Measurements from ENCODE around the gene ESRRG. TPM values are rescaled to one million over a fixed set of nuclear protein-coding genes. Genes with fewer than 3 reads are reported as not detected.
A peak's percentile ranks its signal among the peaks of the same experiment; 100 is the strongest.
"Not testable (repeated sequence)": the region's sequence is repeated elsewhere in the genome, so short reads cannot be mapped to it uniquely, and the experiment has no call there.

The ESRRG gene
- total and polyA plus RNA-seq, 12 donors, result 1.2 to 18.0 (median 7.4) TPM

- intact Hi-C loops (cut with DNase I), result no loop called here
Observed at GRCh38 chr1:216535059-216535458, 188.2 kb downstream of the ESRRG start.

GRCh38 chr1:216533776-216534175 is 189.5 kb downstream of the ESRRG start:
- no peak for DNase-seq
- intact Hi-C loops (cut with DNase I), result no loop called here

More at GRCh38 chr1:216535059-216535458, 188.2 kb downstream of the ESRRG start:
- Histone ChIP-seq H3K9me3 (replicated peaks in 1 of 3) (no peaks in the 10 kb centered on the region), H3K4me3 (no peak overlapping the region), H3K36me3 (replicated peaks in 1 of 2) (no peaks in the 10 kb centered on the region), H3K27ac (no peak overlapping the region), H3K27me3 (no peaks in the 10 kb centered on the region), H3K4me1 (replicated peaks in 1 of 2) (no peaks in the 10 kb centered on the region)
- no peak for DNase-seq
- 30 to 50% (median 45%) methylated on average over 1 of the region's 1 CpG for WGBS, 4 donors
- TF ChIP-seq CTCF (IDR thresholded peaks at IDR 0.05), result no peak
- TF ChIP-seq POLR2A (IDR thresholded peaks at IDR 0.05), result no peak

GRCh38 chr1:216532251-216532798 is 190.9 kb downstream of the ESRRG start:
- Histone ChIP-seq H3K36me3 (replicated peaks in 1 of 2) (no peaks in the 10 kb centered on the region), H3K27me3 (no peaks in the 10 kb centered on the region), H3K9me3 (replicated peaks in 1 of 3) (no peaks in the 10 kb centered on the region), H3K4me3 (no peak overlapping the region), H3K27ac (peak overlapping the region in 1 of 5 donors; percentile 51), H3K4me1 (replicated peaks in 1 of 2) (no peaks in the 10 kb centered on the region)
- TF ChIP-seq CTCF (IDR thresholded peaks at IDR 0.05) (no peak), POLR2A (IDR thresholded peaks at IDR 0.05) (no peak)
- intact Hi-C loops (cut with DNase I), result no loop called here
- DNase-seq, result no peak
- WGBS, 4 donors, result 95 to 98% (median 95%) methylated on average over 9 of the region's 9 CpGs

More at GRCh38 chr1:216533776-216534175, 189.5 kb downstream of the ESRRG start:
- Histone ChIP-seq H3K4me3 (no peak overlapping the region), H3K36me3 (replicated peaks in 1 of 2) (no peaks in the 10 kb centered on the region), H3K9me3 (replicated peaks in 1 of 3) (no peaks in the 10 kb centered on the region), H3K27ac (no peak overlapping the region), H3K27me3 (no peaks in the 10 kb centered on the region), H3K4me1 (replicated peaks in 1 of 2) (no peaks in the 10 kb centered on the region)
- WGBS, 4 donors, result 80 to 90% (median 85%) methylated on average over 4 of the region's 4 CpGs
- TF ChIP-seq CTCF (IDR thresholded peaks at IDR 0.05) (no peak), POLR2A (IDR thresholded peaks at IDR 0.05) (no peak)

- Histone ChIP-seq H3K27me3 (no peaks in the 10 kb centered on the region), H3K4me1 (replicated peaks in 1 of 2) (no peaks in the 10 kb centered on the region), H3K27ac (peak overlapping the region in 3 of 5 donors; percentile 51 to 82 (median 56)), H3K36me3 (replicated peaks in 1 of 2) (no peaks in the 10 kb centered on the region), H3K4me3 (peak overlapping the region; percentile 5 to 70 (median 29)), H3K9me3 (replicated peaks in 1 of 3) (no peaks in the 10 kb centered on the region)
- 17 to 27% (median 22%) methylated on average over 12 of the region's 12 CpGs for WGBS, 4 donors
- intact Hi-C loops (cut with DNase I), result no loop called here
- peak; percentile 18 to 55 (median 32) for DNase-seq
- TF ChIP-seq POLR2A (IDR thresholded peaks at IDR 0.05), result no peak
- no peak for TF ChIP-seq CTCF (IDR thresholded peaks at IDR 0.05)
Observed at GRCh38 chr1:216531263-216532239, 191.7 kb downstream of the ESRRG start.

GRCh38 chr1:216529851-216530250 is 193.4 kb downstream of the ESRRG start:
- H3K36me3 ChIP-seq (replicated peaks in 1 of 2); DNase-seq; intact Hi-C loops (cut with DNase I); H3K4me3 ChIP-seq; H3K9me3 ChIP-seq (replicated peaks in 1 of 3); H3K27me3 ChIP-seq; H3K4me1 ChIP-seq (replicated peaks in 1 of 2); H3K27ac ChIP-seq: not testable (repeated sequence)
- 81 to 96% (median 92%) methylated on average over 3 of the region's 3 CpGs for WGBS, 4 donors
